Endothelial cell of umbilical vein (primary cell): ENCODE measurements around the gene BEX3.

ENCODE experiments used
- EZH2 ChIP-seq: IDR thresholded peaks from 2 replicates; pipeline ENCODE4 v1.6.1; 2012; ENCODE audit warnings: borderline replicate concordance, low read depth, mild to moderate bottlenecking, moderate library complexity, low read length, inconsistent platforms; ENCODE audit not compliant: severe bottlenecking
- FOS ChIP-seq: IDR thresholded peaks from 2 replicates; pipeline ENCODE4 v1.6.1; 2011; ENCODE audit warnings: mild to moderate bottlenecking, low read length, moderate library complexity, borderline replicate concordance; ENCODE audit not compliant: insufficient read depth
- GATA2 ChIP-seq: IDR thresholded peaks from 2 replicates; pipeline ENCODE4 v1.7.0; 2011; ENCODE audit warnings: low read depth, mild to moderate bottlenecking, moderate library complexity, mixed read lengths, low read length; ENCODE audit not compliant: insufficient read length, insufficient read depth
- JUN ChIP-seq: IDR thresholded peaks from 2 replicates; pipeline ENCODE4 v1.6.1; 2011; ENCODE audit warnings: borderline replicate concordance, low read depth; ENCODE audit not compliant: insufficient read length, insufficient read depth
- MYC ChIP-seq: IDR thresholded peaks from one replicate; pipeline ENCODE4 v1.6.1; 2011; ENCODE audit warnings: mild to moderate bottlenecking, low read depth, low read length
- POLR2A ChIP-seq: IDR thresholded peaks from 2 replicates; pipeline ENCODE4 v1.6.1; 2012; ENCODE audit warnings: low read depth, mild to moderate bottlenecking, control low read depth, low read length
- POLR2AphosphoS5 ChIP-seq: IDR thresholded peaks from 2 replicates; pipeline ENCODE4 v1.6.1; 2012; ENCODE audit warnings: low read depth, mild to moderate bottlenecking, control low read depth, low read length, moderate library complexity; ENCODE audit not compliant: insufficient read depth
- TF ChIP-seq, protein P1 (sequence below), 2 donors: IDR thresholded peaks; 1 replicate in 1 of 2; 2 replicates in 1 of 2; pipeline ENCODE4 v1.5.1; 2011; ENCODE audit warnings: low read length in 2 of 2, mild to moderate bottlenecking in 2 of 2, moderate library complexity in 2 of 2, control low read depth in 1 of 2, inconsistent platforms in 1 of 2, low read depth in 1 of 2; ENCODE audit not compliant: insufficient read depth in 1 of 2; ENCODE audit errors: extremely low read depth in 1 of 2
- TF ChIP-seq, protein P2 (sequence below): IDR thresholded peaks from 2 replicates; pipeline ENCODE4 v1.6.1; 2011; ENCODE audit not compliant: insufficient read depth, insufficient read length

DNA sequence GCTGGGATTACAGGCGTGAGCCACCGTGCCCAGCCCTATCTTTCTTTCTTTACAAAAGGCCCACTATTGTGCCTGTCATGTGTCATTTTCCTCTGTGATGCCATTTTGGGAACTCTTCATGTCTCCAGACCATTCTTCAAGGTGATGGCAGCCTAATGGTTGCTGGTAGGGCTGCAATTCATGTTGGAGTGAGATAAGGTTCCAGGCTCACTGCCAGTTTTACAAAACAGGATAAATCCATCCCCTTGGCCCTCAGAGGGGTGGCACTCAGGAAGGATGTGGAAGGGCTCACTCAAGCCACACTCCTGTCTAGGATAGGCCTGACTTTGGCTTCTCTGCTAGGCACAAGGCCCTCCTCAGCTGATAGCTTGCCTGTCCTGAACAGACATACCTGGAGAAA, 16.2 kb upstream of the BEX3 start:
- TF ChIP-seq, protein P1, sequence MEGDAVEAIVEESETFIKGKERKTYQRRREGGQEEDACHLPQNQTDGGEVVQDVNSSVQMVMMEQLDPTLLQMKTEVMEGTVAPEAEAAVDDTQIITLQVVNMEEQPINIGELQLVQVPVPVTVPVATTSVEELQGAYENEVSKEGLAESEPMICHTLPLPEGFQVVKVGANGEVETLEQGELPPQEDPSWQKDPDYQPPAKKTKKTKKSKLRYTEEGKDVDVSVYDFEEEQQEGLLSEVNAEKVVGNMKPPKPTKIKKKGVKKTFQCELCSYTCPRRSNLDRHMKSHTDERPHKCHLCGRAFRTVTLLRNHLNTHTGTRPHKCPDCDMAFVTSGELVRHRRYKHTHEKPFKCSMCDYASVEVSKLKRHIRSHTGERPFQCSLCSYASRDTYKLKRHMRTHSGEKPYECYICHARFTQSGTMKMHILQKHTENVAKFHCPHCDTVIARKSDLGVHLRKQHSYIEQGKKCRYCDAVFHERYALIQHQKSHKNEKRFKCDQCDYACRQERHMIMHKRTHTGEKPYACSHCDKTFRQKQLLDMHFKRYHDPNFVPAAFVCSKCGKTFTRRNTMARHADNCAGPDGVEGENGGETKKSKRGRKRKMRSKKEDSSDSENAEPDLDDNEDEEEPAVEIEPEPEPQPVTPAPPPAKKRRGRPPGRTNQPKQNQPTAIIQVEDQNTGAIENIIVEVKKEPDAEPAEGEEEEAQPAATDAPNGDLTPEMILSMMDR (IDR thresholded peaks at IDR 0.05; ENCODE audit: extremely low read depth in 1 of 2, insufficient read depth in 1 of 2, low read depth in 1 of 2, low read length in 2 of 2), result no peak
- no peak for TF ChIP-seq POLR2AphosphoS5
- TF ChIP-seq POLR2A, result no peak
- no peak for TF ChIP-seq EZH2
- no peak for TF ChIP-seq MYC
- TF ChIP-seq, protein P2, sequence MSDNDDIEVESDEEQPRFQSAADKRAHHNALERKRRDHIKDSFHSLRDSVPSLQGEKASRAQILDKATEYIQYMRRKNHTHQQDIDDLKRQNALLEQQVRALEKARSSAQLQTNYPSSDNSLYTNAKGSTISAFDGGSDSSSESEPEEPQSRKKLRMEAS, result no peak
- no peak for TF ChIP-seq FOS
- no peak for TF ChIP-seq JUN
- TF ChIP-seq GATA2, result peak; percentile 62
